ENCODE measurements around the gene FBXL7.

FBXL7 gene

GRCh38 chr5:15722305-15722704 is 222.3 kb downstream of the FBXL7 start:
- no peak for DNase-seq

GRCh38 chr5:15727375-15727774 is 227.4 kb downstream of the FBXL7 start:
- no peak for DNase-seq

- DNase-seq, result no peak
These were observed 228.8 kb downstream of the FBXL7 start for GRCh38 chr5:15728811-15729210.

- no peak for DNase-seq
These were observed 231.7 kb downstream of the FBXL7 start for GRCh38 chr5:15731699-15732098.

GRCh38 chr5:15734058-15734457 is 234.1 kb downstream of the FBXL7 start:
- no peak for DNase-seq

- no peak for DNase-seq
These were observed 237.2 kb downstream of the FBXL7 start for GRCh38 chr5:15737036-15737821.

GRCh38 chr5:15737871-15738664 is 238.1 kb downstream of the FBXL7 start:
- no peak for DNase-seq

- no peak for DNase-seq
These were observed 240.4 kb downstream of the FBXL7 start for GRCh38 chr5:15740383-15740782.

GRCh38 chr5:15741591-15741990 is 241.6 kb downstream of the FBXL7 start:
- no peak for DNase-seq

GRCh38 chr5:15746833-15747232 is 246.9 kb downstream of the FBXL7 start:
- DNase-seq, result no peak

GRCh38 chr5:15748266-15748665 is 248.3 kb downstream of the FBXL7 start:
- DNase-seq, result peak in 1 of 2 experiments; percentile 35

- DNase-seq, result peak; percentile 83 to 94
These were observed 252.8 kb downstream of the FBXL7 start for GRCh38 chr5:15752663-15753285.

GRCh38 chr5:15753752-15754151 is 253.8 kb downstream of the FBXL7 start:
- no peak for DNase-seq

GRCh38 chr5:15757103-15757502 is 257.1 kb downstream of the FBXL7 start:
- no peak for DNase-seq

GRCh38 chr5:15757619-15758018 is 257.6 kb downstream of the FBXL7 start:
- DNase-seq, result no peak

- no peak for DNase-seq
These were observed 262.7 kb downstream of the FBXL7 start for GRCh38 chr5:15762668-15763067.

GRCh38 chr5:15763754-15764153 is 263.8 kb downstream of the FBXL7 start:
- DNase-seq, result peak; percentile 90 to 95

GRCh38 chr5:15768936-15769335 is 269.0 kb downstream of the FBXL7 start:
- DNase-seq, result peak in 1 of 2 experiments; percentile 37

GRCh38 chr5:15772131-15772530 is 272.2 kb downstream of the FBXL7 start:
- no peak for DNase-seq

GRCh38 chr5:15774632-15775031 is 274.7 kb downstream of the FBXL7 start:
- DNase-seq, result no peak

- DNase-seq, result no peak
These were observed 276.4 kb downstream of the FBXL7 start for GRCh38 chr5:15776346-15776745.

GRCh38 chr5:15783734-15784133 is 283.8 kb downstream of the FBXL7 start:
- no peak for DNase-seq

- DNase-seq, result peak; percentile 77 to 93
These were observed 285.6 kb downstream of the FBXL7 start for GRCh38 chr5:15785531-15785981.

GRCh38 chr5:15786326-15786725 is 286.3 kb downstream of the FBXL7 start:
- DNase-seq, result no peak
